HepG2 (cell line): ENCODE measurements around the gene SIVA1. TPM values are rescaled to one million over a fixed set of nuclear protein-coding genes. Genes with fewer than 3 reads are reported as not detected.

Source experiments
- AGO1 ChIP-seq: fragments of 200-400 bp; formaldehyde crosslinking; IDR thresholded peaks from 2 replicates; pipeline ENCODE4 v1.6.1; 2017; ENCODE audit warnings: mild to moderate bottlenecking, low read depth, low read length, moderate library complexity; ENCODE audit not compliant: poor library complexity, severe bottlenecking
- BATF2 ChIP-seq: sonication (generic); formaldehyde crosslinking; IDR thresholded peaks from 2 replicates; pipeline ENCODE4 v1.8.0; 2022; ENCODE audit warnings: mild to moderate bottlenecking, missing genetic modification reagents, moderate library complexity
- DNMT1 ChIP-seq: sonication (generic); formaldehyde crosslinking; IDR thresholded peaks from 2 replicates; pipeline ENCODE4 v1.5.1; 2020; ENCODE audit warnings: mild to moderate bottlenecking, missing genetic modification reagents
- ELF3 ChIP-seq: IDR thresholded peaks from 2 replicates; pipeline ENCODE4 v1.6.1; 2016; ENCODE audit warnings: missing genetic modification reagents, missing compliant biosample characterization
- FOXC1 ChIP-seq: sonication (generic); formaldehyde crosslinking; IDR thresholded peaks from 2 replicates; pipeline ENCODE4 v1.8.0; 2022; ENCODE audit warnings: mild to moderate bottlenecking, missing genetic modification reagents, borderline replicate concordance
- JUNB ChIP-seq: sonication (generic); formaldehyde crosslinking; IDR thresholded peaks from 2 replicates; pipeline ENCODE4 v1.8.0; 2022; ENCODE audit warnings: missing genetic modification reagents, mild to moderate bottlenecking, borderline replicate concordance
- KDM5A ChIP-seq: fragments of 200-600 bp; sonication (generic); IDR thresholded peaks from 2 replicates; pipeline ENCODE4 v1.7.0; 2018; ENCODE audit warnings: antibody characterized with exemption, mild to moderate bottlenecking, low read length, borderline replicate concordance
- POLR2A ChIP-seq, 2 experiments: IDR thresholded peaks; 2 replicates each; pipeline ENCODE4 v1.6.1; 2011; ENCODE audit warnings: low read depth in 2 of 2, low read length in 2 of 2, mild to moderate bottlenecking in 1 of 2, moderate library complexity in 1 of 2; ENCODE audit not compliant: insufficient read depth in 1 of 2
- RFXAP ChIP-seq: sonication (generic); formaldehyde crosslinking; IDR thresholded peaks from 2 replicates; pipeline ENCODE4 v1.4.0; 2020; ENCODE audit warnings: missing genetic modification reagents, borderline replicate concordance
- SIX1 ChIP-seq: sonication (generic); formaldehyde crosslinking; IDR thresholded peaks from 2 replicates; pipeline ENCODE4 v1.4.0; 2020; ENCODE audit warnings: missing genetic modification reagents, borderline replicate concordance
- TOPORS ChIP-seq: sonication (generic); formaldehyde crosslinking; IDR thresholded peaks from 2 replicates; pipeline ENCODE4 v1.8.0; 2023; ENCODE audit warnings: mild to moderate bottlenecking, missing genetic modification reagents
- ZNF12 ChIP-seq: sonication (generic); formaldehyde crosslinking; IDR thresholded peaks from 2 replicates; pipeline ENCODE4 v1.5.0; 2020; ENCODE audit warnings: missing genetic modification reagents
- ZNF441 ChIP-seq: sonication (generic); formaldehyde crosslinking; IDR thresholded peaks from 2 replicates; pipeline ENCODE4 v1.7.0; 2021; ENCODE audit warnings: missing genetic modification reagents, borderline replicate concordance
- ZNF652 ChIP-seq: IDR thresholded peaks from 2 replicates; pipeline ENCODE4 v1.6.1; 2016; ENCODE audit warnings: low read depth, borderline replicate concordance
- ZNF777 ChIP-seq: sonication (generic); formaldehyde crosslinking; IDR thresholded peaks from 2 replicates; pipeline ENCODE4 v1.4.0; 2020; ENCODE audit warnings: missing genetic modification reagents
- polyA plus RNA-seq, 8 experiments: library from polyadenylated mRNA; depleted of rRNA in 3 of 8; stranded (reverse) in 7 of 8; unstranded in 1 of 8; fragments of >200 nt; fragmentation: Illumina TruSeq in 4 of 8; extraction: Trizol in 4 of 8; gene quantifications; 2 replicates each; pipeline versions ENCODE4 v1.2.1 to v1.2.3, GENCODE V29; 2011 to 2016; ENCODE audit warnings: low read depth in 4 of 8, missing spikeins in 1 of 8, mixed read lengths in 1 of 8; ENCODE audit not compliant: insufficient read depth in 1 of 8
- total RNA-seq, 5 experiments: library from RNA; depleted of rRNA; stranded (reverse); fragments of >200 nt; fragmentation: Illumina TruSeq; extraction: Trizol; gene quantifications; 2 replicates each; pipeline ENCODE4 v1.2.3, GENCODE V29; 2016; ENCODE audit warnings: low read depth in 1 of 5
- TF ChIP-seq, protein P1 (sequence below): sonication (generic); formaldehyde crosslinking; IDR thresholded peaks from 2 replicates; pipeline ENCODE4 v1.4.0; 2020; ENCODE audit warnings: missing genetic modification reagents, borderline replicate concordance
- TF ChIP-seq, protein P2 (sequence below): sonication (generic); formaldehyde crosslinking; IDR thresholded peaks from 2 replicates; pipeline ENCODE4 v1.9.0; 2021; ENCODE audit warnings: missing genetic modification reagents, mild to moderate bottlenecking, borderline replicate concordance
- TF ChIP-seq, protein P3 (sequence below): sonication (generic); formaldehyde crosslinking; IDR thresholded peaks from 2 replicates; pipeline ENCODE4 v1.5.0; 2020; ENCODE audit warnings: missing genetic modification reagents
- TF ChIP-seq, protein P4 (sequence below): sonication (generic); formaldehyde crosslinking; IDR thresholded peaks from 2 replicates; pipeline ENCODE4 v1.5.1; 2020; ENCODE audit warnings: missing genetic modification reagents, mild to moderate bottlenecking, borderline replicate concordance

The SIVA1 gene
- total and polyA plus RNA-seq, 2 of the 13 experiments (the other 11 are each of a cell fraction or from before 2014, with no cell fraction given), result 123 to 186 TPM

DNA sequence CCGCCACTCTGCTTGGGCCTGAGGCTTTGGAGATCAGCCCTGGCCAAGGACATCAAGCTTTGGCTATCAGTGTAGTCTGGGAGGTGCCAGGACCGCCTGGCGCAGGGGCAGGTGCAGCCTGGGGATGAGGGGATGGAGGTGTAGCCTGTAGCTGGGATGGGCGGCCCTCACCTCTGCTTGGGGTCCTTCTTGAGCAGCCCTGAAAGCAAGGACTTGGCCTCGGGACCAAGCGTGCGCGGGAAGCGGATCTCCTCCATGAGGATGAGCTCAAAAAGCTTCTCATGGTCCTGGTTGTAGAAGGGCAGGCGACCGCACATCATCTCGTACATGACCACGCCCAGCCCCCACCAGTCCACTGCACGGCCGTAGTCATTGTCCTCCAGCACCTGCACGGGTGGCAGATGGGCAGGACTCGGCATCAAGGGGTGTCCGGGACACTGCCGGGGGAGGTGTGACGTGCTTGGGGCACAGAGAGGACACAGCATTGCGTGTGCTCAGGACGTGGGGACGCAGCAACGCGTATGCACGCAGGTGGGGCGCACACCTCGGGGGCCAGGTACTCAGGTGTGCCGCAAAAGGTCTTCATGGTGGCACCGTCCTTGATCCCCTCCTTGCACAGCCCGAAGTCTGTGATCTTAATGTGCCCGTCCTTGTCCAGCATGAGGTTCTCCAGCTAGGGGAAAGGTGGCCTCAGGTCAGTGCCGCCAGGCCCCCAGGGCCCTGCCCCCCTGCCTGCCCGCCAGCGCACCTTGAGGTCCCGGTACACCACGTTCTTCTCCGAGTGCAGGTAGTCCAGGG, 20.0 kb downstream of the SIVA1 start (continued):
- TF ChIP-seq, protein P1, sequence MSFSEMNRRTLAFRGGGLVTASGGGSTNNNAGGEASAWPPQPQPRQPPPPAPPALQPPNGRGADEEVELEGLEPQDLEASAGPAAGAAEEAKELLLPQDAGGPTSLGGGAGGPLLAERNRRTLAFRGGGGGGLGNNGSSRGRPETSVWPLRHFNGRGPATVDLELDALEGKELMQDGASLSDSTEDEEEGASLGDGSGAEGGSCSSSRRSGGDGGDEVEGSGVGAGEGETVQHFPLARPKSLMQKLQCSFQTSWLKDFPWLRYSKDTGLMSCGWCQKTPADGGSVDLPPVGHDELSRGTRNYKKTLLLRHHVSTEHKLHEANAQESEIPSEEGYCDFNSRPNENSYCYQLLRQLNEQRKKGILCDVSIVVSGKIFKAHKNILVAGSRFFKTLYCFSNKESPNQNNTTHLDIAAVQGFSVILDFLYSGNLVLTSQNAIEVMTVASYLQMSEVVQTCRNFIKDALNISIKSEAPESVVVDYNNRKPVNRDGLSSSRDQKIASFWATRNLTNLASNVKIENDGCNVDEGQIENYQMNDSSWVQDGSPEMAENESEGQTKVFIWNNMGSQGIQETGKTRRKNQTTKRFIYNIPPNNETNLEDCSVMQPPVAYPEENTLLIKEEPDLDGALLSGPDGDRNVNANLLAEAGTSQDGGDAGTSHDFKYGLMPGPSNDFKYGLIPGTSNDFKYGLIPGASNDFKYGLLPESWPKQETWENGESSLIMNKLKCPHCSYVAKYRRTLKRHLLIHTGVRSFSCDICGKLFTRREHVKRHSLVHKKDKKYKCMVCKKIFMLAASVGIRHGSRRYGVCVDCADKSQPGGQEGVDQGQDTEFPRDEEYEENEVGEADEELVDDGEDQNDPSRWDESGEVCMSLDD (CRISPR knock-in tag), result no peak
- TF ChIP-seq POLR2A (IDR thresholded peaks at IDR 0.05; ENCODE audit: insufficient read depth in 1 of 2, low read depth in 2 of 2, low read length in 2 of 2) (peak in 1 of 2 experiments; percentile 33; a peak in 1 of 4 replicates), ZNF777 (no peak), JUNB (CRISPR knock-in tag) (no peak), RFXAP (CRISPR knock-in tag) (no peak), ZNF12 (CRISPR knock-in tag) (no peak), ZNF441 (CRISPR knock-in tag) (no peak), FOXC1 (CRISPR knock-in tag) (no peak), BATF2 (CRISPR knock-in tag) (no peak), ELF3 (CRISPR knock-in tag) (no peak), TOPORS (CRISPR knock-in tag) (no peak), AGO1 (peak; percentile 12), KDM5A (no peak), DNMT1 (CRISPR knock-in tag) (no peak), ZNF652 (CRISPR knock-in tag) (no peak), SIX1 (CRISPR knock-in tag) (no peak)
- TF ChIP-seq, protein P2, sequence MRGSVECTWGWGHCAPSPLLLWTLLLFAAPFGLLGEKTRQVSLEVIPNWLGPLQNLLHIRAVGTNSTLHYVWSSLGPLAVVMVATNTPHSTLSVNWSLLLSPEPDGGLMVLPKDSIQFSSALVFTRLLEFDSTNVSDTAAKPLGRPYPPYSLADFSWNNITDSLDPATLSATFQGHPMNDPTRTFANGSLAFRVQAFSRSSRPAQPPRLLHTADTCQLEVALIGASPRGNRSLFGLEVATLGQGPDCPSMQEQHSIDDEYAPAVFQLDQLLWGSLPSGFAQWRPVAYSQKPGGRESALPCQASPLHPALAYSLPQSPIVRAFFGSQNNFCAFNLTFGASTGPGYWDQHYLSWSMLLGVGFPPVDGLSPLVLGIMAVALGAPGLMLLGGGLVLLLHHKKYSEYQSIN, result no peak
- TF ChIP-seq, protein P3, sequence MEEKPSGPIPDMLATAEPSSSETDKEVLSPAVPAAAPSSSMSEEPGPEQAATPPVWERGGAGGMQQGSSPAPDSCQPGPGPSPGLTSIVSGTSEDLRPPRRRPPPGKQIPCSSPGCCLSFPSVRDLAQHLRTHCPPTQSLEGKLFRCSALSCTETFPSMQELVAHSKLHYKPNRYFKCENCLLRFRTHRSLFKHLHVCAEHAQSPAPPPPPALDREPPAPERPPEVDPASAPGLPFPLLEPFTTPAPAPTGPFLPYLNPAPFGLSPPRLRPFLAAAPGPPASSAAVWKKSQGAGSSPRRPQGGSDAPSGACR (CRISPR knock-in tag), result no peak
- TF ChIP-seq, protein P4, sequence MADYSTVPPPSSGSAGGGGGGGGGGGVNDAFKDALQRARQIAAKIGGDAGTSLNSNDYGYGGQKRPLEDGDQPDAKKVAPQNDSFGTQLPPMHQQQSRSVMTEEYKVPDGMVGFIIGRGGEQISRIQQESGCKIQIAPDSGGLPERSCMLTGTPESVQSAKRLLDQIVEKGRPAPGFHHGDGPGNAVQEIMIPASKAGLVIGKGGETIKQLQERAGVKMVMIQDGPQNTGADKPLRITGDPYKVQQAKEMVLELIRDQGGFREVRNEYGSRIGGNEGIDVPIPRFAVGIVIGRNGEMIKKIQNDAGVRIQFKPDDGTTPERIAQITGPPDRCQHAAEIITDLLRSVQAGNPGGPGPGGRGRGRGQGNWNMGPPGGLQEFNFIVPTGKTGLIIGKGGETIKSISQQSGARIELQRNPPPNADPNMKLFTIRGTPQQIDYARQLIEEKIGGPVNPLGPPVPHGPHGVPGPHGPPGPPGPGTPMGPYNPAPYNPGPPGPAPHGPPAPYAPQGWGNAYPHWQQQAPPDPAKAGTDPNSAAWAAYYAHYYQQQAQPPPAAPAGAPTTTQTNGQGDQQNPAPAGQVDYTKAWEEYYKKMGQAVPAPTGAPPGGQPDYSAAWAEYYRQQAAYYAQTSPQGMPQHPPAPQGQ (CRISPR knock-in tag), result no peak
